Mucosa of rectum (tissue), 2 donors: ENCODE results near the gene MYO7B.

Source experiments
- H3K27ac ChIP-seq, 2 donors: one replicate each; pipeline ENCODE4 v1.7.0; 2013; ENCODE audit warnings: inconsistent platforms in 2 of 2, low read depth in 2 of 2, low read length in 2 of 2
- H3K27me3 ChIP-seq, 2 donors: one replicate each; pipeline ENCODE4 v1.7.0; 2013; ENCODE audit warnings: low read length in 2 of 2; ENCODE audit not compliant: control insufficient read depth in 2 of 2, insufficient read depth in 2 of 2
- H3K36me3 ChIP-seq, 2 donors: one replicate each; pipeline ENCODE4 v1.7.0; 2013; ENCODE audit warnings: low read length in 2 of 2; ENCODE audit not compliant: control insufficient read depth in 2 of 2, insufficient read depth in 2 of 2
- H3K4me1 ChIP-seq, 2 donors: one replicate each; pipeline ENCODE4 v1.7.0; 2013; ENCODE audit warnings: low read length in 2 of 2, mild to moderate bottlenecking in 1 of 2; ENCODE audit not compliant: control insufficient read depth in 2 of 2, insufficient read depth in 2 of 2
- H3K4me3 ChIP-seq, 2 donors: one replicate each; pipeline ENCODE4 v1.7.0; 2013; ENCODE audit warnings: low read length in 2 of 2
- H3K9ac ChIP-seq, 2 donors: one replicate each; pipeline ENCODE4 v1.7.0; 2013; ENCODE audit warnings: low read length in 2 of 2, low read depth in 1 of 2, mild to moderate bottlenecking in 1 of 2
- H3K9me3 ChIP-seq, 2 donors: one replicate each; pipeline ENCODE4 v1.7.0; 2013; ENCODE audit warnings: low read length in 2 of 2; ENCODE audit not compliant: control insufficient read depth in 2 of 2
- donor health status: healthy.
- donor health status: Normal muscosa, but diverticular disease.

The MYO7B gene

DNA sequence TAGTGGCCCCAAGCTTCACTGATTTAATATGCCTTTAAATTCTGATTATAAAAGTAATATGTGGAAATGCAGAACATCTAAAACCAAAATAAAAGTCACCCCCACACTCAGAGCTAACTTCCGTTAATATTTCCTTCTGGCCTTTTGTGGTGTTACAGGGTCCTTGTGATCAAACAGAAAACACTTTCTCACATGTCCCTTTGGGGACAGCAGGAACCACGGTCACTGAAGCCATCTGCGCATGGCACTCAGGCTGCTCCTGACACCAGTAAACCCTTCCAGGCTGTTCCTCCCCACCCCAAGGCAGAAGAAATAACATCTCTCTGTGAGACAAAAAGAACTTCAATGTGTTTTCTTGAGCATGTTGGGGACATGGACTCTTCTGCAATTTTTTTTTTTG is 85.4 kb downstream of the MYO7B start:
- Histone ChIP-seq H3K9me3 (no peaks in the 10 kb centered on the region), H3K27ac (no peak overlapping the region), H3K27me3 (no peaks in the 10 kb centered on the region), H3K4me3 (no peak overlapping the region), H3K36me3 (peaks cover 18 to 36% of the 10 kb centered on the region in 2 donors), H3K9ac (no peak overlapping the region), H3K4me1 (no peaks in the 10 kb centered on the region)

- Histone ChIP-seq H3K4me1 (no peaks in the 10 kb centered on the region), H3K27me3 (no peaks in the 10 kb centered on the region), H3K9ac (no peak overlapping the region), H3K27ac (no peak overlapping the region), H3K9me3 (no peaks in the 10 kb centered on the region), H3K36me3 (peaks cover 22 to 36% of the 10 kb centered on the region in 2 donors), H3K4me3 (no peak overlapping the region)
Observed at GRCh38 chr2:127621981-127622431, 86.5 kb downstream of the MYO7B start.

GRCh38 chr2:127622561-127623387 is 87.3 kb downstream of the MYO7B start:
- H3K27ac ChIP-seq = no peak overlapping the region
- no peak overlapping the region for H3K9ac ChIP-seq
- no peaks in the 10 kb centered on the region for H3K4me1 ChIP-seq
- no peak overlapping the region for H3K4me3 ChIP-seq
- H3K27me3 ChIP-seq = no peaks in the 10 kb centered on the region
- H3K9me3 ChIP-seq = no peaks in the 10 kb centered on the region
- peaks cover 22 to 37% of the 10 kb centered on the region in 2 donors for H3K36me3 ChIP-seq

GRCh38 chr2:127623388-127624319 is 88.2 kb downstream of the MYO7B start:
- Histone ChIP-seq H3K27me3 (no peaks in the 10 kb centered on the region), H3K9ac (no peak overlapping the region), H3K9me3 (no peaks in the 10 kb centered on the region), H3K4me1 (no peaks in the 10 kb centered on the region), H3K36me3 (peaks cover 22 to 39% of the 10 kb centered on the region in 2 donors), H3K27ac (no peak overlapping the region), H3K4me3 (no peak overlapping the region)

- Histone ChIP-seq H3K4me3 (no peak overlapping the region), H3K4me1 (no peaks in the 10 kb centered on the region), H3K36me3 (peaks cover 22 to 42% of the 10 kb centered on the region in 2 donors), H3K9ac (no peak overlapping the region), H3K9me3 (no peaks in the 10 kb centered on the region), H3K27me3 (no peaks in the 10 kb centered on the region), H3K27ac (no peak overlapping the region)
Observed at GRCh38 chr2:127624320-127624755, 88.9 kb downstream of the MYO7B start.

DNA sequence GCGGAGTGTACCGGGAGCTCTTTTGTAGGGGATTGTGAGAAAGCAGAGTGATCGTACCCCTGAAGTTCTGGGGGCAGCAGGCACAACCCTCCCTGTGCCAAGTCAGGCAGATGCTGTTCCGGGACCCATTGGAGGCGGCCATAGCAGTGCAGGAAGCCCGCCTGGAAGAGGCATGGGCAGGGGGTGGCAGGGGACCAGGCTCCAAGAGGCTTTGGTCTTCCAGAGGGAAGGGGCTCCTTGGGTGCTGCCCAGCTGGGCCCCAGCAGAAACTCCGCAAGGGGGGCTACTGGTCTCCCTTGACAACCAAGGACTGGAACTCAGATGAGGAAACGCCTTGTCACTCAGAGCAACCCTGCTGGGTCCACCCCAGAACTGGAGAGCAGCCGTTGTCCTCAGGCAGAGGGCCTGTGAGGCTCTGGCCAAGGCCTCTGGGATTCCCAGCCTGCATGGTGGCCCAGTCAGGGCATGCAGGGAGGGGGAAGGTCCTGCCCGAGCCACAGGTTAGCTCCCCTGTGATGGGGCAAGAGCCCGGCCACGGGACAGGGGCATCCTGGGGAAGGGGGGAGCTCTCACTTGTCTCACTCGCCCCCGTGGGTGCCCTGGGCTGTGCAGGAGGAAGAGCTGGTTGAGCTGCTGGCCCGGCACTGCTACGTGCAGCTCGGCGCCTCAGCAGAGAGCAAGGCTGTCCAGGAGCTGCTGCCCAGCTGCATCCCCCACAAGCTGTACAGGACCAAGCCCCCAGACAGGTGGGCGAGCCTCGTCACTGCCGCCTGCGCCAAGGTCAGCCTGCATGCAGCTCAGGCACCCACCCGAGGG is 89.5 kb downstream of the MYO7B start:
- no peaks in the 10 kb centered on the region for H3K27me3 ChIP-seq
- H3K36me3 ChIP-seq = peaks cover 22 to 42% of the 10 kb centered on the region in 2 donors
- no peak overlapping the region for H3K27ac ChIP-seq
- H3K4me3 ChIP-seq = no peak overlapping the region
- H3K4me1 ChIP-seq = no peaks in the 10 kb centered on the region
- no peaks in the 10 kb centered on the region for H3K9me3 ChIP-seq
- no peak overlapping the region for H3K9ac ChIP-seq

DNA sequence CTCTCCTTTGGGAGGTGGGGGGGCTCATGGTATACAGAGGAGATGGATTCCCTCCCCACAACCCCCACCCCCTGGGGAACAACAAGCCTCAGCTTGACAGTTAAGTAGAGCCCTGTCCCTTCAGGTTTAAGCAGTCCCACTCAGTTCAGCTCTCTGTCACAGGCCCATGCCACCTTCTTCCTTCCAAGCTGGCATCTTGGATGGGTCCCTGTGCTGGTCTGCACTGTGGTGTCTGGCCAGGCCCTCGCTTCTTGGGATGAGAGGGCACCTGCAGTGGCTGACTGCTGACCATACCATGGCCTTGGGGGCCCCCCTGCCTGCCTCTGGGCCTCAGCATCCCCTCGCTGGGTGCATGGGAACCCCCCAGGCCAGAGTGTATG is 90.1 kb downstream of the MYO7B start:
- Histone ChIP-seq H3K9me3 (no peaks in the 10 kb centered on the region), H3K27me3 (no peaks in the 10 kb centered on the region), H3K36me3 (peaks cover 22 to 42% of the 10 kb centered on the region in 2 donors), H3K27ac (no peak overlapping the region), H3K4me3 (no peak overlapping the region), H3K4me1 (no peaks in the 10 kb centered on the region), H3K9ac (no peak overlapping the region)

- H3K9me3 ChIP-seq = no peaks in the 10 kb centered on the region
- no peak overlapping the region for H3K9ac ChIP-seq
- no peak overlapping the region for H3K27ac ChIP-seq
- H3K4me3 ChIP-seq = no peak overlapping the region
- no peaks in the 10 kb centered on the region for H3K27me3 ChIP-seq
- peaks cover 22 to 45% of the 10 kb centered on the region in 2 donors for H3K36me3 ChIP-seq
- no peaks in the 10 kb centered on the region for H3K4me1 ChIP-seq
Observed at GRCh38 chr2:127626175-127626574, 90.7 kb downstream of the MYO7B start.

DNA sequence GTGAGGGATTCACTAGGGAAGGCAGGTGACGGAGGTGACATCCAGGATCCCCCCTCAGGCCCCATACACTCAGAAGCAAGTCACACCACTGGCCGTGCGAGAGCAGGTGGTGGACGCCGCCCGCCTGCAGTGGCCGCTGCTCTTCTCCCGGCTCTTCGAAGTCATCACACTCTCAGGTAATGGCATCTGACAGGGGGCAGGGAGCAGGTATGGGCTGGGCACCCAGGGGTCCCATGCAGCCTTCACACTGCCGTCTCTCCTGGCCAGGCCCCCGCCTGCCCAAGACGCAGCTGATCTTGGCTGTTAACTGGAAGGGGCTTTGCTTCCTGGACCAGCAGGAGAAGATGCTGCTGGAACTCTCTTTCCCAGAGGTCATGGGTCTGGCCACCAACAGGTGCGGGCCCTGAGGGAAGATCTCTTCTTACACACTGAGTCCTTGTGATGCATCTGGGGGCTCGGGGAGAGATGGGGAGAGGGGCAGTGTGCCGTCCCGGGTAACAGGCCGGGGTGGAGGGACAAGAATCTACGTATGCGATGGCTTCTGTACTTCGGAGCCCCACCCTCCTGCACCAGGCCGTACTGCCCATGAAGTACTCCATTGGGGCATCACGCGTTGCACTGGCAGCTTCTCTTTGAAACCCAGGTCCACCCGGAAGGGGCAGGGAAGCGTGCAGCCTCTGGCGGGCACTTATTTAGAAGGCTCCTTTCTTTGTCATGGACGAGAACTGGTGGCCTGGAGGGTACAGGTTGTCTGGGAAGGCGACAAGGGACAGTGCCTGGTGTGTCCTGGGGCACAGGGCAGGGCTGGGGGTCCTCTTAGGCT is 91.6 kb downstream of the MYO7B start:
- H3K9ac ChIP-seq = no peak overlapping the region
- H3K27ac ChIP-seq = no peak overlapping the region
- H3K4me1 ChIP-seq = no peaks in the 10 kb centered on the region
- no peak overlapping the region for H3K4me3 ChIP-seq
- H3K9me3 ChIP-seq = no peaks in the 10 kb centered on the region
- H3K27me3 ChIP-seq = no peaks in the 10 kb centered on the region
- H3K36me3 ChIP-seq = peaks cover 20 to 43% of the 10 kb centered on the region in 2 donors
